Natural killer cell treated with Interleukin-12 subunit alpha and Interleukin-12 subunit beta and Interleukin-15 and Interleukin-18, amount 100 ng/mL, for 72 hours (primary cell): ENCODE data around the gene GRIN2A. TPM values are rescaled to one million over a fixed set of nuclear protein-coding genes. Genes with fewer than 3 reads are reported as not detected.

ENCODE experiments used
- ATAC-seq, 2 donors: fragments of 150-1000 bp; cut with Tn5 transposase in 1 of 2; sonication (Bioruptor Pico), chemical (Tn5 transposase) in 1 of 2; 2 replicates each; pipeline ENCODE4 v1.10.0; 2021
- DNase-seq: peaks from one replicate; pipeline ENCODE4 v3.0.0; 2022; ENCODE audit warnings: low spot score
- H3K27ac Mint-ChIP-seq, 2 donors: 1 replicate in 1 of 2; 2 replicates in 1 of 2; pipeline ENCODE4 v1.8.0; 2022; ENCODE audit warnings: mixed read lengths in 2 of 2, mild to moderate bottlenecking in 1 of 2, moderate library complexity in 1 of 2
- H3K27me3 Mint-ChIP-seq, 2 donors: 1 replicate in 1 of 2; 2 replicates in 1 of 2; pipeline ENCODE4 v1.8.0; 2022; ENCODE audit warnings: mixed read lengths in 2 of 2
- H3K36me3 Mint-ChIP-seq: one replicate; pipeline ENCODE4 v1.8.0; 2022; ENCODE audit warnings: mixed read lengths
- H3K4me1 Mint-ChIP-seq, 2 donors: 1 replicate in 1 of 2; 2 replicates in 1 of 2; pipeline ENCODE4 v1.8.0; 2022; ENCODE audit warnings: low read depth in 2 of 2, mixed read lengths in 2 of 2, mild to moderate bottlenecking in 1 of 2
- H3K4me3 Mint-ChIP-seq: one replicate; pipeline ENCODE4 v1.8.0; 2022; ENCODE audit warnings: mixed read lengths
- H3K9me3 Mint-ChIP-seq: 2 replicates; pipeline ENCODE4 v1.8.0; 2022; ENCODE audit warnings: mixed read lengths
- total RNA-seq, 2 donors: library from RNA; stranded (reverse); gene quantifications; one replicate each; pipeline ENCODE4 v1.2.3, GENCODE V29; 2022

The GRIN2A gene
- total RNA-seq, 2 donors from 2014 or later = not detected

DNA sequence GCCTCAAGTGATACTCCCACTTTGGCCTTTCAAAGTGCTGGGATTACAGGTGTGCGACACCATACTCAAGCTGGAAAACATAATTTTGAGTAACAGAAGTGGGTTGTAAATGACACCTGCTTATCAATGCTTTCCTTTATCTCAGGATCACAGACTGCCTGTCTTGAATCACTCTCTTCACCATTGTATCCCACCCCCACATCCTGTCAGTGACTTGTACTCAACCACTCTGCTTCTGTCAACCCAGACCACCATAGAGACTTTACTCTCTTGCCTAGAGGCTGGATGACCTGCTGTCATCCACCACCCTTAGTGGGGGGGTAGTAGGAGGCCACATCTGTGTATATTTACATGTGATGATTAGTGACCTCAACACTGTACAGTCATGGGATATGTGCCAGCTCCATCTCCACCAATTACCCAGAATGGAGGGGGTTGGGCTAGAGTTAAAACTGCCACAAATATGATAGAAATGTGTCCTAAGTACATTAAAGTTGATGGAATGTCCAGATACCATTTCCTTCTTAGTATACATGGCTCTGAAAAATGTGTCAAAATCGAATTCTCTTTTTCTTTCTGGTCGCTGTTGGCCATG is 338.7 kb downstream of the GRIN2A start:
- peak in 1 of 2 donors; percentile 45 for ATAC-seq
- H3K27me3 Mint-ChIP-seq = no peaks in the 10 kb centered on the region
- H3K4me3 Mint-ChIP-seq = no peak overlapping the region
- DNase-seq = no peak
- no peaks in the 10 kb centered on the region for H3K4me1 Mint-ChIP-seq
- no peak overlapping the region for H3K27ac Mint-ChIP-seq
- H3K36me3 Mint-ChIP-seq = no peaks in the 10 kb centered on the region
- no peaks in the 10 kb centered on the region for H3K9me3 Mint-ChIP-seq

DNA sequence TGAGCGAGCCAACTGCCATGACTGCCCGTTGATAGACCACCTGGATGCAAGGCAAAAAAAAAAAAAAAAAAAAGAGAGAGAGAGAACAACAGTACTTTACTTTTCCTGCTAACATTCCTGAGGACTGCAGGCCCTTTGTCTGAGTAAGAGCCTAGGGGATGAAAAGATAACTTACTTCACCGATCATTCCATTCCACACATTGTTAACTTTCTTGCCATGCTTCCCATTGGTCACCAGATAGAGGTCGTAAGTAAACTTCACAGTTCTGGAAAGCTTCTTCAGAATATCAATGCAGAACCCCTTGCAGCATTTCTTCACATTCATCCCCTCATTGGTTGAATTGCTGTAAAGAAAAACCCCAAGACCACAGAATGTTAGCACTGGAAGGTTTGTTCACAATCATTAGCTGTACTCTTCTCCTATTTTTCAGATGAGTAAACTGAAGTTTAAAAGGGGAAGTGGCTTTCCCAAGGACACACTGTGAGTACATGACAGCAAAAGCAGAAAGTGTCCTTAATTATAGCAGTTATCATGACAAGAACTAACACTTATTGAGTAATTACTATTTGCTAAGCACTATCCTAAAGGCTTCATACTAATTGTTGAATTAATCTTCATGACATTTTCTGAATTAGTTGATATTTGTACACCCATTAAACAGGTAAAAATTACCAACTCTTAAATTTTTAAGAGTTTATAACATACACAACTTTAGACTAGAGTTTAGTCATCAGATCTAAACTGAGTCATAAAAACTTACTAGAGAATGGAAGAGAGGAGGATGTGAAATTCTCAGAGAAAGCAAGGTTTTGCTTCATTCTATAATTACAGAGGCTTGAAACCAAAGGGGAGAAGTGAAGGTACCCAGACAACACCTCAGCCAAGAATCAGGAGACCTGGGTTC is 341.2 kb downstream of the GRIN2A start:
- Mint-ChIP-seq H3K36me3 (no peaks in the 10 kb centered on the region), H3K27me3 (no peaks in the 10 kb centered on the region), H3K4me1 (no peaks in the 10 kb centered on the region), H3K9me3 (no peaks in the 10 kb centered on the region), H3K4me3 (no peak overlapping the region), H3K27ac (no peak overlapping the region)
- ATAC-seq (no peak), DNase-seq (no peak)

DNA sequence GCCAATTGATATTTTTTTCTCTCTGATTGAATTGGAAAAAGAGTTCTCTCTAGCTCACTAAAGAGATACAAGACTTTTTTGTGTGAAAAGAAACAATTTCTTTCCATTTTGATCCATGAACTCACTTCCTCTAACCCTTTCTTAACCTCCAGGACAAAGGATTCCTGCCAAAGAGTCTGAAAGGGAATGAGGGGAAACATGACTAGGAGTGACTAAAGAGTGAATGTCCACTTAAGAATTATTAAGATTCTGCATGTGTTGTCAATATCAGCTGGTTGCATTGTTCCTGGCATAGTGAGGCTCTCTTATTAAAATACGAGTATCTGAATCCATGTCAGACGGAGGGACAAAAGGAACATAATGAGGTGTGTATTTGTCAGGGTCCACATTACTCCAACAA is 344.7 kb downstream of the GRIN2A start:
- no peaks in the 10 kb centered on the region for H3K27me3 Mint-ChIP-seq
- H3K4me1 Mint-ChIP-seq = no peaks in the 10 kb centered on the region
- ATAC-seq (no peak), DNase-seq (no peak)
- H3K9me3 Mint-ChIP-seq = no peaks in the 10 kb centered on the region
- no peak overlapping the region for H3K27ac Mint-ChIP-seq
- no peak overlapping the region for H3K4me3 Mint-ChIP-seq
- no peaks in the 10 kb centered on the region for H3K36me3 Mint-ChIP-seq

DNA sequence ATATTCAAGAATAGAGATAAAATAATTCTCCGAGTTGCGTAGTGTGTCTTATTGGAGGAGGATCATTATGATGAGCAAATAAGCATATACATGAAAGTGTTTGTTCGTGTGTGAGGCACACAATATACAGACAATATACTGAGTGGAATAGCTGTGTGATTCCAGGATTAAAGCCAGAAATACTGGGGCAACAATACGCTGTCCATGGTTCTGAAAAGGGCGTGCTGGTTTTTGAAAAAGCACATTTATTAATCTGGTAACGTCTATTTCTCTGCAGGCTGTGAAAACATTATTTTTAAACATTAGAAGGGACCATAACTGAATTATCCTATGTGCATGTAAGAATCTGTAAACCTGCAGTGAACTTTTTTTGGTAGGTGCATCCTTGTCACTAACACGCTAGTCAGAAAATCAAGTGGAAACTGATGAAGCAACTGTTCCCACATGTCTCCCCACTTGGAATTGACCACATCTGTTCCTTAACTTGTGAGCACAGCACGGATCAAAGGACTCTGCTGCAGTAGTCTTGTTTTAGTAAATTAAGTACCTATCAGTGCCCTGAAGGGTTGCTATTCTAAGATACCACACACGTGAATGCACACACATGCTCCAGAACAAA is 346.0 kb downstream of the GRIN2A start:
- Mint-ChIP-seq H3K27me3 (no peaks in the 10 kb centered on the region), H3K36me3 (no peaks in the 10 kb centered on the region), H3K4me1 (no peaks in the 10 kb centered on the region), H3K4me3 (no peak overlapping the region), H3K9me3 (no peaks in the 10 kb centered on the region), H3K27ac (no peak overlapping the region)
- DNase-seq (no peak), ATAC-seq (no peak)

DNA sequence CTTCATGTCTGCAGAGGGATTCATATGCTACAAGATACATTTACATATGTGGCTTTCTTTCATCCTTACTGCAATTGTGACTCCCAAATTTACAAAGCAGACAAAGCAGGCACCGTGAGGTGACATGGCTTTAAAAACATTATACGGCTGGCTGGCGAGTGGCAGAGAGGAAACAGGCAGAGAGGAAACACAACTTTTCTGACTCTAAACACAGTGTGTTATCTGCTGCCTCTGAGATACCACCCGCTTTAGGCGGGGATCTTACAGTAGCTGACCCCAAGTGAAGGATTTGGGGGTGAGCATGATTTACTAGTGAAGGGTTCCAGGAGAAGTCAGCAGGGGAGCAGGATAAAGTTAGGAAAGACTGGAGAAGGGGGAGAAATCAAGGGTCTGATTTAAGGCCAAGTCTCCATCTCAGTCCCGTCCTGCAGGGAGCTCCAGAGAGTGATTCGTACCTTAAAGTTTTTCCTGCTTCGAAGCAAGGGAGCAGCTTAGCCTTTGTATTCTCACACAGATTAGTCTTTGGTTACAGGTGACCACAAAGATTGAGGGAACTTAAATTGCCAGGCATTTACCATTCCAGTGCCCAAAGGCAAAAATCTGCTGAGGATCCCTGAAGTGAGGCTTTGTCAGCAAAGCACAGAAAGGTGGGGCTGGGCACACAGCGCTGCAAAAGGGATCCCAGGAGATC is 355.0 kb downstream of the GRIN2A start:
- H3K27me3 Mint-ChIP-seq = peaks cover 0 to under 1% of the 10 kb centered on the region in 2 donors
- H3K36me3 Mint-ChIP-seq = no peaks in the 10 kb centered on the region
- no peak overlapping the region for H3K27ac Mint-ChIP-seq
- no peaks in the 10 kb centered on the region for H3K9me3 Mint-ChIP-seq
- no peaks in the 10 kb centered on the region for H3K4me1 Mint-ChIP-seq
- ATAC-seq (no peak), DNase-seq (no peak)
- no peak overlapping the region for H3K4me3 Mint-ChIP-seq

DNA sequence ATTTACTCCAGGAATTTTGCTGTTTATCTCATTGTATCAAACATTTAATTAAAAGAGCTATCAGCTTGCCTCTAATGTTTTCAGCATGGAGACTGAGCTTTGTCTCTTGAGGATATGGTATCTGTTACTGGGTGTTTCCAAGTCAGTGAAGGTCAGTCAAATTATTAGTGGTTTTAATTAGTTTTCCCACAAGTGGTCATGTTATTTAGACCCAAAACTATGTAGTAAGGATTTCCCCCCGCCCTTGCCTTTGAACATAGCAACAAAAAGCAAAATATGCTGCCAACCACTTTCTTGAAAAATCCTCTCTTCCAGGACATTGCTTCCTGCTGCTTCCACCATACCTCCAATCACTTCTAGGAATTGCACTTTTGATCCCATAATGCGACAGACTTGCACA is 355.6 kb downstream of the GRIN2A start:
- peaks cover 1 to 6% of the 10 kb centered on the region in 2 donors for H3K27me3 Mint-ChIP-seq
- no peaks in the 10 kb centered on the region for H3K9me3 Mint-ChIP-seq
- H3K27ac Mint-ChIP-seq = no peak overlapping the region
- H3K4me3 Mint-ChIP-seq = no peak overlapping the region
- no peaks in the 10 kb centered on the region for H3K4me1 Mint-ChIP-seq
- no peak for ATAC-seq
- DNase-seq = no peak
- no peaks in the 10 kb centered on the region for H3K36me3 Mint-ChIP-seq

DNA sequence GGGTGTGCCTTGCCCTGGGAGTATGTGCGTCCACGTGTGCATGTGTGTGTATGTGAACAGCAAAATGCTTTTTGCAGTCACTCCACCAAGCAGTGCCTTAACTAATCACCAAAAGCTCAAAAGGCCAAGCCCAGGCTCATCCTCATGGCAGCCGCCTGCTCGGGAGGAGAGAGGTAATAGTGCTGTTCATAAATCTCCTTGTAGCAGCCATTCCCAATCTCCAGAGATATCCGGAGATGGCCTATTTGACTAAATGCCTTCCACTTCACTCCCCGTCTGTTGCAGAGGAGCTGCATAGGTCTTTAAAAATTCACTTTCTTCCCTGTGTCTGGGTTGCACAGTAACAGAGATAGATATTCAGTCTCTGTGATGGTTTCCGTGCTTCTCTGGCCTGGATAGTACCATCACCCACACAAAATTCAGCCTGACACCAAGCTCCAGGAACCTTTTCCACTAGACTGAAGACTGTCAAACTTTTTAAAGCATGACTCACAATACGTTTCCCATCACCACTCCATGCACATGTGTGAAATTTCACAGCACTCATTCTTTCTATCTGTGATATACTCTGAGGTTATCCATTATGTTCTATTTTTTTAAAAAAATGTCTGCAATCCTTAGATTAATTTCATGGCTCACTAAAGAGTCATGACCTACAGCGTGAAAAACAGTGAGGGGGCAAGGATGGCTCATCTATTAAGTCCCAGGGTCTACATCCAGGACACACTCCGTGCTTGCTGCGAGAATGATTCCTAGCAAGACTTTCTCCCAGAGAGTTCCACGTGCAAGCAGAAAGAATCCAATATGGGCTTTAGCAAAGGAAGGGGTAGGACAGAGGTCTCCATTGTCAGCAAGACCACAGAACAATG is 357.8 kb downstream of the GRIN2A start:
- ATAC-seq = no peak

DNA sequence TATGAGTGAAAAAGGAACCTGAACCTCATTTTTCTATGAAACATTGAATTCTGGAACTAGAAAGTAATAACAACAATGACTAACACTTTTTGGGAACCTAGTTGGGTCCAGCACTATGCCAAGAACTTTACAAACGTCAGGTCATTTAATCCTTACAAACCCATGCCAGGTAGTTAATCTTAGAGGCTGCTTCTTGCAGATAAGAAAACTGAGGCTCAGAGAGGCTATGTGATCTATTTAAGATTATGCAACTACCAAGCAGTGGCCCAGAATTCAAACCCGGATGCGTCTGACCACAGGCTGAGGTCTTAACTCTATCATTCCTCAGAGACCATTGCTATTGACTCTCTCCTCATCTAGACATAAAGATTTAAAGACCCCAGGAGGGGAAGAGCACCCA is 358.7 kb downstream of the GRIN2A start:
- no peaks in the 10 kb centered on the region for H3K36me3 Mint-ChIP-seq
- H3K9me3 Mint-ChIP-seq = no peaks in the 10 kb centered on the region
- H3K27ac Mint-ChIP-seq = no peak overlapping the region
- ATAC-seq (no peak), DNase-seq (no peak)
- H3K27me3 Mint-ChIP-seq = peaks cover 4 to 17% of the 10 kb centered on the region in 2 donors
- H3K4me3 Mint-ChIP-seq = no peak overlapping the region
- H3K4me1 Mint-ChIP-seq = no peaks in the 10 kb centered on the region

More for the DNA sequence above, 357.8 kb downstream of the GRIN2A start:
- DNase-seq = no peak
- Mint-ChIP-seq H3K9me3 (no peaks in the 10 kb centered on the region), H3K4me3 (no peak overlapping the region), H3K27me3 (peaks cover 4 to 17% of the 10 kb centered on the region in 2 donors), H3K4me1 (no peaks in the 10 kb centered on the region), H3K27ac (no peak overlapping the region), H3K36me3 (no peaks in the 10 kb centered on the region)

DNA sequence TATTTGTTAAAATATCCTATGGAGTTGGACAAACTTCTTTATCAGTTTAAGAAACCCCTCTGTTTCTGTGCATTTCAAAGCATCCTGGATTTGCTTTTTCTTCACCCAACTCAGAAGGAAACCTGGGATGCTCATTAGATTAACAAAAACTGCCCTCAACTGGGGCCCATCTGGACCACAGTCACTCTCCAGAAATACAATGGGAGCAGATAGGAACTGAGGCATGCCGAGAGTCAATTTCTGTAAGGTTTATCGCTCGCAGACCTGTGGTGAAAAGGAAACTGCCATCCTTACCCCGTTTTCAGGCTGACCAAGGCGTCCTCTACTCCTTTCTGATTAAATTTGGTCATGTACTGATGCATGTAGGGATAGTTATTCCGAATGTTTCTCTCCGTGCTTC is 360.3 kb downstream of the GRIN2A start:
- no peak overlapping the region for H3K27ac Mint-ChIP-seq
- H3K4me3 Mint-ChIP-seq = no peak overlapping the region
- no peak for DNase-seq
- peaks cover 4 to 21% of the 10 kb centered on the region in 2 donors for H3K27me3 Mint-ChIP-seq
- no peaks in the 10 kb centered on the region for H3K9me3 Mint-ChIP-seq
- H3K36me3 Mint-ChIP-seq = no peaks in the 10 kb centered on the region
- no peak for ATAC-seq
- H3K4me1 Mint-ChIP-seq = no peaks in the 10 kb centered on the region

DNA sequence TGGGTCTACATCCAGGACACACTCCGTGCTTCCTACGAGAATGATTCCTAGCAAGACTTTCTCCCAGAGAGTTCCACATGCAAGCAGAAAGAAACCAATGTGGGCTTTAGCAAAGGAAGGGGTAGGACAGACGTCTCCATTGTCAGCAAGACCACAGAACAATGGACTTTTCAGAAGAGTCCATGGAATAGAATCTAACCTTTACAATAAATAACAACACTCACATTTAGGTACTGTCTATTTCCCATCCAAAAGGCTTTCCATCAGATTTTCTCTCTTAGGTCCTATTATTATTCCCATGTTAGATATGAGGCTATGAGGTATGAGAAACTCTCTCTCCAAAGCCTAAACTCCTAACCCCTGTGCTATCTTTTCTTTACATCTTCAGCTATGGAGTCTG is 360.9 kb downstream of the GRIN2A start:
- no peaks in the 10 kb centered on the region for H3K36me3 Mint-ChIP-seq
- H3K4me3 Mint-ChIP-seq = no peak overlapping the region
- H3K9me3 Mint-ChIP-seq = no peaks in the 10 kb centered on the region
- peaks cover 4 to 27% of the 10 kb centered on the region in 2 donors for H3K27me3 Mint-ChIP-seq
- no peaks in the 10 kb centered on the region for H3K4me1 Mint-ChIP-seq
- no peak for DNase-seq
- H3K27ac Mint-ChIP-seq = no peak overlapping the region
- ATAC-seq = no peak

DNA sequence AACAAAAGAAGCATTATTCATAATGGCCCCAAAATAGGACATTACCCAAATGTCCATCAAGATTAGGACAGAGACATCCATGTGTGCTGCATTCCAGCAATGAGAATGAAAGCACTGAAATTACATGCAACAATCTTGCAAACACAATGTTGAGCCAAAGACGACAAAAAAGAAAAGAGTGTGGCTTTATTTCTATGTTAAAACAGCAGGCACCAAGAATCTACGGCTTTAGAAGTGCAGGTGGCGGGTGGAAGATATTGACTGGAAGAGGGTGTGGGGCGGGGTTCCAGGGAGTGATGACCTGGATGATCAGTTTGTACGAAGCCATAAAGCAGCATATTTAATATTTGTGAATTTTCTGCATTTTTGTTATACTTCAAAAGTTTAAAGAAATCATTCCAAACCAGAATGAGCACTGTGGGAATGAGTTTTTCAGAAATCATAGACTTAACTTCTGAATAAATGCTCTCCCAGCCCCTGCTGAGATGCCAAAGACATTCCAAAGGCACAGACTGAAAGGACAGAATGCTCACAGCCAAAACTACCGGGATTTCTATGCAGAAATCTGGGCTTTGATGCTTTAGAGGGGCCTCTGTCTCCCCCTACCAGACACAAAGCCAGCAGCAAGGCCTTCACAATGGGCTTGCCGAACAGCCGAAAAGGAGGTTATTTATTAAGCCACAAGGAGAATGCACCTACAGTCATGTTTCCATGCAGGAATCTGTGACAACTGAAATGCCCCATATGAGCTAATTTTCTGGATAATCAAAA is 361.6 kb downstream of the GRIN2A start:
- Mint-ChIP-seq H3K27ac (no peak overlapping the region), H3K4me1 (no peaks in the 10 kb centered on the region), H3K27me3 (peaks cover 4 to 27% of the 10 kb centered on the region in 2 donors), H3K36me3 (no peaks in the 10 kb centered on the region), H3K9me3 (no peaks in the 10 kb centered on the region), H3K4me3 (no peak overlapping the region)
- no peak for ATAC-seq
- DNase-seq = no peak

DNA sequence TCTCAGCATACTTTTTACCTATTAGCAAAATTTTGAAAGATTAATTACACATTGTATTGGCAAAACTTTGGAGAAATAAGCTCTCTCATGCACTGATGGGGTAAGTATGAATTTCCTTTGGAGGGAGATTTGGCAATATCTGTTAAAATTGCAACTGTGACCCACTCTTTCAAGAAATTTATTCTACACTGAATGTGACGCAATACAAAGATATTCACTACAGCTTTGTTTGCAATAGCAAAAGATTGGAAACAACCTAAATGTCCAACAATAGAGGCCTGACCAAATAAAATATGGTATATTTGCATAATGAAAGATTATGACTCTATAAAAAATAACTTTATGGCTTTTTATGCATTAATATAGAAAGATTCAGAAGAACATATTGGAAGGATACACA is 363.5 kb downstream of the GRIN2A start:
- H3K36me3 Mint-ChIP-seq = no peaks in the 10 kb centered on the region
- no peak for ATAC-seq
- H3K4me3 Mint-ChIP-seq = no peak overlapping the region
- H3K9me3 Mint-ChIP-seq = no peaks in the 10 kb centered on the region
- no peaks in the 10 kb centered on the region for H3K4me1 Mint-ChIP-seq
- H3K27ac Mint-ChIP-seq = no peak overlapping the region
- no peak for DNase-seq
- peaks cover 4 to 31% of the 10 kb centered on the region in 2 donors for H3K27me3 Mint-ChIP-seq
